HUES6 (cell line): ENCODE data around the gene SRSF12.
A peak's percentile ranks its signal among the peaks of the same experiment; 100 is the strongest.

Source experiments
- H3K27ac ChIP-seq: 2 replicates; pipeline ENCODE4 v1.7.0; 2013; ENCODE audit warnings: low read depth, mild to moderate bottlenecking, low read length, inconsistent platforms
- H3K27me3 ChIP-seq: 2 replicates; pipeline ENCODE4 v1.6.1; 2013; ENCODE audit warnings: low read length; ENCODE audit not compliant: control insufficient read depth, insufficient read depth
- H3K36me3 ChIP-seq: 2 replicates; pipeline ENCODE4 v1.6.1; 2013; ENCODE audit warnings: low read length; ENCODE audit not compliant: control insufficient read depth, insufficient read depth
- H3K4me1 ChIP-seq: 2 replicates; pipeline ENCODE4 v1.6.1; 2013; ENCODE audit warnings: low read length; ENCODE audit not compliant: control insufficient read depth, insufficient read depth
- H3K4me3 ChIP-seq: 2 replicates; pipeline ENCODE4 v1.5.1; 2013; ENCODE audit warnings: low read depth, low read length
- H3K9ac ChIP-seq: one replicate; pipeline ENCODE4 v1.6.1; 2013; ENCODE audit warnings: mild to moderate bottlenecking, low read length
- H3K9me3 ChIP-seq: 2 replicates; pipeline ENCODE4 v1.6.1; 2013; ENCODE audit warnings: low read depth, low read length; ENCODE audit not compliant: control insufficient read depth, insufficient read depth

Gene SRSF12

GRCh38 chr6:89117211-89118108, at the start of gene SRSF12:
Gene SRSF12 (minus strand): TSS chr6:89118071. CDS start chr6:89117887, 184 bp downstream.
- peak within 1 kb of the TSS; percentile 73 for H3K4me3 ChIP-seq
- peaks cover 44% of the 10 kb centered on the region for H3K27me3 ChIP-seq
- no peak within 1 kb of the TSS for H3K27ac ChIP-seq
- peak within 1 kb of the TSS; percentile 76 for H3K9ac ChIP-seq
- H3K9me3 ChIP-seq = no peaks in the 10 kb centered on the region
- no peaks in the 10 kb centered on the region for H3K36me3 ChIP-seq
- no peaks in the 10 kb centered on the region for H3K4me1 ChIP-seq

GRCh38 chr6:89162047-89162371, 44.1 kb upstream of the SRSF12 start:
- Histone ChIP-seq H3K4me3 (no peak overlapping the region), H3K27me3 (no peaks in the 10 kb centered on the region), H3K9me3 (no peaks in the 10 kb centered on the region), H3K27ac (no peak overlapping the region), H3K36me3 (peaks cover 3% of the 10 kb centered on the region; the same call in 1 of the 2 replicates), H3K9ac (no peak overlapping the region), H3K4me1 (no peaks in the 10 kb centered on the region)

DNA sequence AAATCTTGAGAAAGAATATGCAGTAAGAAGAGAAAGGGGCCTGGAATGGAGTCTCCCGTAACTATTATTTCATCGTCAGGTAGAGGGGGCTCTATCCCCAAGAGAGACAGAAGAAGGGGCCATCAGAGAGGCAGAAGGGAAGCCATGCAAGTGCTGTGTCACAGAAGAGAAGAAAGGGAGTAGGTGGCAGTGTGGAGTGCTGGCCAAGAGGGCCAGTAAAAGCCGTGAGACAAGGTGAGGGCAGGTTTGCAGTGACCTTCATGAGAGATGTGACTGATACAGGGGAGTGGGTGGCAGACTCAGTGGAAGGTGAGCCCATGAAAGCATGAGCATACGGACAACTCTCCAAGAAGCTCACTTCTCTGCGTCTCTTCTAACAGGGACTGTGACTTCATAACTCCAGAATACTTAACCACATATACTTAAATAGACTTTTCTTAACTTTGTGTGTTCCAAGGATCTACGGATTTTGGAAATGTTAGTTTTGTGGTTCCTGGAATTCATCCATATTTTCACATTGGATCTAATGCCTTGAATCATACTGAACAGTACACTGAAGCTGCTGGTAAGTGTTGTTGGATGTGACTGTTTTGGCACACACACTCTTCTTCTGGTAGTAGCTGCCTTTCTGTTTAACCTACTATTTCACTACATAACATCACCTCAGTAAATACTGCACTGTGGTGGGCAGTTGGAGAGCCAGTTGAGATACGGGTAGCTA, 43.6 kb upstream of the SRSF12 start:
- Histone ChIP-seq H3K27me3 (no peaks in the 10 kb centered on the region), H3K9ac (no peak overlapping the region), H3K4me1 (no peaks in the 10 kb centered on the region), H3K27ac (no peak overlapping the region), H3K9me3 (no peaks in the 10 kb centered on the region), H3K36me3 (peaks cover 3% of the 10 kb centered on the region; the same call in 1 of the 2 replicates), H3K4me3 (no peak overlapping the region)

- H3K27me3 ChIP-seq = no peaks in the 10 kb centered on the region
- H3K9me3 ChIP-seq = no peaks in the 10 kb centered on the region
- no peak overlapping the region for H3K27ac ChIP-seq
- no peaks in the 10 kb centered on the region for H3K4me1 ChIP-seq
- H3K4me3 ChIP-seq = no peak overlapping the region
- H3K36me3 ChIP-seq = peaks cover 3% of the 10 kb centered on the region; the same call in 1 of the 2 replicates
- H3K9ac ChIP-seq = no peak overlapping the region
Measured at GRCh38 chr6:89160331-89161092, 42.6 kb upstream of the SRSF12 start.

GRCh38 chr6:89154131-89154530, 36.3 kb upstream of the SRSF12 start:
- Histone ChIP-seq H3K4me3 (no peak overlapping the region), H3K27ac (no peak overlapping the region), H3K9me3 (no peaks in the 10 kb centered on the region), H3K4me1 (no peaks in the 10 kb centered on the region), H3K36me3 (no peaks in the 10 kb centered on the region; the same call in 1 of the 2 replicates), H3K27me3 (no peaks in the 10 kb centered on the region), H3K9ac (no peak overlapping the region)

DNA sequence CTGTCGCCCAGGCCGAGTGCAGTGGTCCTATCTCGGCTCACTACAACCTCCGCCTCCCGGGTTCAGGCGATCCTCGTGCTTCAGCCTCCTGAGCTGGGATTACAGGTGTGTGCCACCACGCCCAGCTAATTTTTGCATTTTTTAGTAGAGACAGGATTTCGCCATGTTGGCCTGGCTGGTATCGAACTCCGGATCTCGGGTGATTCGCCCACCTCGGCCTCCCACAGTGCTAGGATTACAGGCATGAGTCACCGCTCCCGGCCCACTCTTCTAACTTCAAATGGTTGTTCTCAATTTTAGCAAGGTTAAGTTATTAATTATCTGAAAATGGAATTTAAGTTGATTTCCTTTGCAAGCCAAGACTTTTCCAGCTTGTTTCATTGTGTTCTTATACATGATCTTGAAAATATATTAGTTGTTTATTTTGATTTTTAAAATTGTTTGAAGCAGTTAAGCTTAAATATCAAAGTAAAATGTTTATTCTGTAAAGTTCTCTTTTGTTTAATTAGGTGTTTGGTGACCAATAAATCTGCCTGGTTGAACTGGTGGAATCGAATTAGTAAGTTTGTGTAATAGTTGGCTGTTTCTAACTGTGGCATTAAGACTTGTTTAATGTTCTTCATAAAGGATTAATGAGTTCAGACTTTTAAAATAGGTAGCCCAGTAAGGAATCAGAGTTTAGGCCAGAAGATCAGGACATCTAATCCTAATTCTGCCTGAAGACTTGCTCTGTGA, 30.3 kb upstream of the SRSF12 start:
- no peaks in the 10 kb centered on the region for H3K9me3 ChIP-seq
- H3K4me1 ChIP-seq = peaks cover 7% of the 10 kb centered on the region
- H3K36me3 ChIP-seq = no peaks in the 10 kb centered on the region; the same call in 1 of the 2 replicates
- no peak overlapping the region for H3K9ac ChIP-seq
- no peak overlapping the region for H3K4me3 ChIP-seq
- H3K27me3 ChIP-seq = peaks cover 43% of the 10 kb centered on the region
- no peak overlapping the region for H3K27ac ChIP-seq

DNA sequence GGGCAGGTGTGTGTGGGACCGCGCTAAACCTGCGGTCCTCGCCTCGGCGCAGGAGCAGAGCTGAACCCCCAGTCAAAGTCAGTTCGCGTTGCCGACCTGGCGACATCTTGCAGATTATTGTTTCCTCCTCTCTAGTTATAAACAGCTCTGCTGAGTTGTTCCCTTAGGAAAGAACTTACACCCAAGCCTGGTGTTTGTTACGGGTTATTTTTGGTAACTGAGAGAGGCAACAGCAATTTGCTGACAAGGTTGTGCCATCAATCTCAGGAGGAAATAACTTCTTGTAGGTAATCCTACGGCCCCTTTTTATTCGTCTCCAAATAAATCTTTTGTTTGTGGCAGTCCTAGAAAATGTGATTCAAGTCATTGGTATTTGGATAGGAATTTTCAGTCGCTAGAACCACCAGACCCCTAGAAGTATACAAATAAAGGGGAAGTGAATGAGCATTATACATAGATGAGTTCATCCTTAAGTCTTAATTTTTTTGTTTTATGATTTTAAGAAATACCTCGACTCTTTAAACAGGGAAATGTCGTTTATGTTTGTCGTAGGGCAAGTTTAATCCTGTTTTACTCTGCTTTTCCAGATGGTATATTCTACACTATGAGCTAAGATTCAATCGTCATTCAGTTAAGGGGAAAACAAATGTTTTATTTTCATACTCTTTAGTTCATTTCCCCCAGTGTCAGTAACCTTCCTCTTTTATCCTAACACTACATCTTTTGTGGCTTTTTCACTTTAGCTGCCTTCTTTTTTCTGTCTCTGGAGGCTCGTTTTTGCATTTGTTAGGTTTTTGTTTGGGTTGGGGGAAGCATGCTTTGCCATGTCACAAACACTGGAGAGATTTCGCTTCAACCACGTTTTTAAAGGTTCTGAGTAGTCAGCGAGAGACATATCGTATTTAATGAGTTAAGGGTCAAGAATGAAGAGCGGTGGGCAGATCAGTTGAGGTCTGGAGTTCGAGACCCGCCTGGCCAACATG, 29.1 kb upstream of the SRSF12 start:
- H3K4me1 ChIP-seq = peaks cover 7% of the 10 kb centered on the region
- peak overlapping the region; percentile 74 for H3K4me3 ChIP-seq
- H3K9me3 ChIP-seq = no peaks in the 10 kb centered on the region
- H3K9ac ChIP-seq = peak overlapping the region; percentile 70
- H3K27me3 ChIP-seq = peaks cover 48% of the 10 kb centered on the region
- no peaks in the 10 kb centered on the region; the same call in 1 of the 2 replicates for H3K36me3 ChIP-seq
- no peak overlapping the region for H3K27ac ChIP-seq

DNA sequence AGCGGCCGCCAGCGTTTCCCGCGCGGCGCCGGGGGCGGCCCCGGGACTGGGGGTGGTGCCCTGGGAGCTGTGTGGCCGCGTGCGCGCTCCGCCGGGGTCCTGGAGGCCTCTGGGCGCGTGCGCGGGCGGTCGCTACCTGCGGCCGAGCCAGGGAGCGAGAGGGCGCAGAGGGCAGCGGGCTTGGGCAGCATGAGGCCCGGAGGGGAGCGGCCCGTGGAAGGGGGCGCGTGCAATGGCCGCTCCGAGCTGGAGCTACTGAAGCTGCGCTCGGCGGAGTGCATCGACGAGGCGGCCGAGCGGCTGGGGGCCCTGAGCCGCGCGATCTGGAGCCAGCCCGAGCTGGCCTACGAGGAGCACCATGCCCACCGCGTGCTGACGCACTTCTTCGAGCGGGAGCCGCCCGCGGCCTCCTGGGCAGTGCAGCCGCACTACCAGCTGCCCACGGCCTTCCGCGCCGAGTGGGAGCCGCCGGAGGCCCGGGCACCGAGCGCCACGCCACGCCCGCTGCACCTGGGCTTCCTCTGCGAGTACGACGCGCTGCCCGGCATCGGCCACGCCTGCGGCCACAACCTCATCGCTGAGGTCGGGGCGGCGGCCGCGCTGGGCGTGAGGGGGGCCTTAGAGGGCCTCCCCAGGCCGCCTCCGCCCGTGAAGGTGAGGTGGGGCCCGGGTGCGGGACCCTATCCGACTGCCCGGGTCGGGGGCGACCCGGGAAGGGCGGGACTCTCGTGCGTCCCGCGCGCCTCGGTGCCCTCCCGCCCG, 28.3 kb upstream of the SRSF12 start, which contains the start of gene PM20D2:
Gene PM20D2 (plus strand): TSS at position 100 of the 762 bp plus-strand sequence. CDS start 90 bp downstream, at position 190.
- Histone ChIP-seq H3K4me3 (peak within 1 kb of the TSS; percentile 74), H3K9ac (peak within 1 kb of the TSS; percentile 70), H3K27me3 (peaks cover 54% of the 10 kb centered on the region), H3K36me3 (no peaks in the 10 kb centered on the region; the same call in 1 of the 2 replicates), H3K4me1 (peaks cover 7% of the 10 kb centered on the region), H3K9me3 (no peaks in the 10 kb centered on the region), H3K27ac (no peak within 1 kb of the TSS)
